GM21367 (cell line): ENCODE data around the gene PPP1R14D.

Experiments
- ATAC-seq: cut with Tn5 transposase; IDR thresholded peaks from one replicate; pipeline ENCODE4 v1.9.1; 2021; ENCODE audit not compliant: unreplicated experiment

Gene PPP1R14D

GRCh38 chr15:40853241-40853890, 24.9 kb upstream of the PPP1R14D start:
- no peak for ATAC-seq

DNA sequence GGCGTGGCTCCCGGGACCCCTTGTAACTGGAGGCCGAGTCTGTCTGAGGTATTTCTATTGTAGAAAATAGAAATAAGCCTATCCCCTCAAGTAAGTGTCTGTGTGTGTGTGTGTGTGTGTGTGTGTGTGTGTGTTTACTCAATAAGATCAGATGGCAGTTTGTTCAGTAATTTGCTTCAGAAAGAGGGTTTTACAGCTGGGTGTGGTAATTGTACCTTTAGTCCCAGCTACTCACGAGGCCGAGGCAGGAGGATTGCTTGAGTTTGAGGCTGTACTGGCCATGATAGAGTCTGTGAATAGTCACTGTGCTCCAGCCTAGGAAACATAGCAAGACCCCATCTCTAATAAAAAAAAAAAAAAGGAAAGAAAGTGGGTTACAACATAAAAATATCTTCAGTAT, 24.0 kb upstream of the PPP1R14D start:
- ATAC-seq: no peak

- no peak for ATAC-seq
These were observed 22.1 kb upstream of the PPP1R14D start for GRCh38 chr15:40850576-40851112.

DNA sequence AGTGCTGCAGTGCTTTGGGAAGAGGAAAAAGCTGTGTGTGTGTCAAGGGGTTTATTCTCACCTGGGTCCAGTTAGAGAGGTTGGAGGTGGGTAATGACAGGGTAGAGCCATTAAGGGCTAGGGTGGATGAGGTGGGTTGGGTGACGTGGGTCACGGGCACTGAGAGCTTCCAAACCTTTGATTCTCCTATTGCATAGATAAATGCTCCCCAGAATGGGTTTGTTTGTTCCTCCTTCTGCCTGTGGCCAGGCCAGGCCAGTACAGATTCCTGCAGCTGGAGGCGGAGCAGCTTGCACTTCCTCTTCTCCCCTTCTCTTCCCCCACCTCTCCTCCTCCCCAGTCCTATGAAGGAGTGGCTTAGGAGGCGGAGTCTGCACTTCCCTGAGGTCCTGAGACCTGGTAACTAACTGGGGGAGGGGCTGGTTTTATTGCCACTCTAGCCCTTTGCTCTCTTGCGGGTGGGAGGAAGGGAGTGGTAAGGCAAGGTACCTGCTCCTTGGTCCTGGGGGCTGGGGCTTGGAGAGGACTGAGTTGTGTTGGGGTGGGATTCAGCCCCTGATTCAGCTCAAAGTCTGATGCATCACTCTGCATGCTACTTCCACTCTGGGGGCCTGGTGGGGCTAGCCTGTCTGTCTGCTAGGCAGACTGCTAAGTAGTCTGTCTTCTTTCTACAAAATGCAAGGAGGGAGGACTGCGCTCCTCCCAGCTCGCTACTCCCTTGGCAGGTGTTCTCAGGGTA, 18.9 kb upstream of the PPP1R14D start:
- ATAC-seq: peak; percentile 58

DNA sequence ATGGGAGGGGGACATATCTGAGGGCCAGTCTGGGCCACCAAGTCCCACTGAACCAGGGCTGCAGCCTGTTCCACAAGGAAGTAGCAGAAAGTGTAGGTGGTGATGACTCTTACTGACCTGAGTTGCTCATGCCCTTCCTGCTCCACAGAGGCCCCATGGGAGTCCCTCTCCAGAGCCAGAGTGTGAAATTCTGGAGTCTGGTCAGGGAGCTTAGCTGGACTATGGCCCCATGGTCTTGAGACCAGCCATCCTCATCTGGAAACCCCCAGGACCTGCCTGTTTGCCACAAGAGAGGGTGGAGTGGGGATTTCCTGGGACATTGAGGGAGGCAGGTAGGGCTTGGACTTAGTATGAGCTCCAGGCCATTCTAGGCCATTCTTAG, 18.3 kb upstream of the PPP1R14D start:
- no peak for ATAC-seq

DNA sequence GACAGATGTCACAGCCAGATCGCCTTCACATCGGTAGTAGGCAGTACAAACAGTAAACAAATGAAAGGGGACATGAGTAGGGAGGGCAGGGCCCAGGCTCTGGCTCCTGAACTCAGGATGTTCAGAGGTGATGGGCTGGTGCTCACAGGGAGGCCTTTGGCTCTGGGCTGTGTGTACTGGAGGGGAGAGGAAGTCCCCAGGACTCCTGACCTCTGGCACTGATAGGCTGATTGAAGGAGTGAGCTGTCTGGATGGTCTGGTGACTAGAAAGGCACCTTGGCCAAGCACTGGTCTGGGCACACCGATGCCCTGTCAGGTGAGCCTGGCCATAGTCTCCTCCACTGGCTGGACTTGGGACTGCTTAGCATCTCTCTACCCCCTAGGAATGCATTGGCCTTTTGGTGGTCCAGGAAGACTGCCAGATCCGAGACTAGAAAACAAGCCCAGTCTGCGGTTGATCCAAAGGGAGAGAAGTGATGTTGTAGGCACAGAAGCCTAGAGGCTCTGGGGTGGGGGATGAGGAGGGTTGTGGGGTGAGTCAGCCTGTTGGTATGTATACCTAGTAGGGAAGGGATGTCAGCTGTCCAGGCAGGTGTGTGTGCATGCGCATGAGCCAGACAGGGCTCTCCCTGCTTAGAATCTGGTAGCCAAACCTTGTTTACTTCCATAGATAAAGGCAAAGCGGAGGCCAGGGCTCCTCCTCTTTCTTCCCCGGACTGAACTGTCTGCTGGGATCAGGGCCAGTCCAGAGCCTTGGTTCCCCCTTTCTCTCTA, 17.2 kb upstream of the PPP1R14D start:
- no peak for ATAC-seq

GRCh38 chr15:40845036-40845435, 16.5 kb upstream of the PPP1R14D start:
- no peak for ATAC-seq

DNA sequence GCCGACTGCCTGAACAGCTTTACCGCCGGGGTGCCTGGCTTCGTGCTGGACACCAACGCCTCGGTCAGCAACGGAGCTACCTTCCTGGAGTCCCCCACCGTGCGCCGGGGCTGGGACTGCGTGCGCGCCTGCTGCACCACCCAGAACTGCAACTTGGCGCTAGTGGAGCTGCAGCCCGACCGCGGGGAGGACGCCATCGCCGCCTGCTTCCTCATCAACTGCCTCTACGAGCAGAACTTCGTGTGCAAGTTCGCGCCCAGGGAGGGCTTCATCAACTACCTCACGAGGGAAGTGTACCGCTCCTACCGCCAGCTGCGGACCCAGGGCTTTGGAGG, 16.2 kb upstream of the PPP1R14D start:
- no peak for ATAC-seq

GRCh38 chr15:40843885-40844695, 15.6 kb upstream of the PPP1R14D start, which contains the start of gene SPINT1:
Gene SPINT1 (plus strand): TSS chr15:40844048. CDS start chr15:40844555, 507 bp downstream.
- no peak for ATAC-seq

- no peak for ATAC-seq
These were observed 14.9 kb upstream of the PPP1R14D start for GRCh38 chr15:40843261-40843884.

DNA sequence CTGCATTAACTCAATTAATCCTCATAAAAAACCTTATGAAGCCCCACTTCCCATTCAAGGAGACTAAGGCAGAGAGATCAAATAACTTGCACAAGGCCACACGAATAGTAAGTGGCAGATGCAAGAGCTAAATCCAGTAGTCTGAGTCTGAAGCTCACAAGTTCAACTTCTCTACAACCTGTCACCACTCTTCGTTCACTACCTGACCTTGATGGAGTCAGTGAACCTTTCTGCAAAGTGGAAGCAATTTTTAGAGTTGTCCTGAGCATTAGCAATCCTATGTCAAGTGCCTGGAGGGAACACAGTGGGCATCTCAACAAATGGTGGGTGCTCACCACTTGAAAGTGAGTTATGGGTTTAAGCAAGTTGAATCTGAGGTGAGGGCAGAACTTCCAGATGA, 13.2 kb upstream of the PPP1R14D start:
- ATAC-seq: no peak

DNA sequence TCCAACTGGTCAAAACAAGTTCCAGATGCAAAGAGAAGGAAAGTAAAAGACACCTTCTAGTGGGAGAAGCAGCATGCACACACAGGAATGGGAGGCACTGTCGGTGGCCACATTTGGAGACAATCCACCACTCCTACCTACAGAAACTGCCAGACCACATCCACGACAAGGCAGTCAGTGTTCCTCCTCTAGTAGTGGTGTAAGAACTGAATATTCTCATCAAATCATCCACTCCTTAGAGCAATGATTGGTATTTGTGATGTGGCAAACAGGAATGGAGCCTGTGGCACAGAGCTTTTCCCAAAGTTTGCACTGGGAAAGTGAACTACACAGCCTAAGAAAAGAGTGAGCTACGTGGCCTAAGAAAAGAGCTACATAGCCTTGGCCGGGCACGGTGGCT, 10.2 kb upstream of the PPP1R14D start:
- no peak for ATAC-seq

DNA sequence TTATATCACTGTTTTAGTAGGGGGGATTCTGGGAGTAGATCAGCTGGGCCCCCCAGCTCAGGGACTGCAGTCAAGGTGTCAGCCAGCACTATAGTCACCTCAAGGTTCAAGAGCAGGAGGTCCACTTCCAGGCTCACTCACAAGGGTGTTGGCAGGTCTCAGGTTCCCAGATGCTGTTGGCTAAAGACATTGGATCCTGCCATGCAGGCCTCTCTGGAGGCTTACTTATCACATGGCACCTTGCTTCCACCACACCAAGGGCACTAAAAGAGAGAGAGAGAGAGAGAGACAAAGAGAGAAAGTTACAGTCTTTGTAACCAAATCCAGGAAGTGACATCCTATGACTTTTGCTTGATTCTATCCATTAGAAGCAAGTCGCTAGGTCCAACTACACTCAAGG, 7.5 kb upstream of the PPP1R14D start:
- ATAC-seq: no peak

DNA sequence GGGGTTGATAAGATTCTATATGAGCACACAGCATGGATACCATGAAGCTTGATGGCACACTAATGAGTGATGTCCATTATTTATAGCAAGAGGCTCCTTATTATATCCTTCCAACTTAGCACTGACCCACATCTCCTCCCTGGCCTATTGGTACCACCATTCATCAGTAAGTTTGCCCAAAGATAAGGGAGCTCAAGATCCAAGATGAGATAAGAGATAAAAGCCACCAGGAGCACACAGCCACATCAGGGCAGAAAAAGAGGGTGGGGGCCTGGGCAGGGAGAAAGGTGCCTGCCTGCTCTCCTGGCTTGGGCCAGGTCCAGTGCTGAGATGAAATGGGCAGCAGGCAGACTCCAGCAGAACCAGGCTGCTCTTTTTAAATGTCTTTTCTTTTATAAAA, 4.4 kb upstream of the PPP1R14D start:
- no peak for ATAC-seq

DNA sequence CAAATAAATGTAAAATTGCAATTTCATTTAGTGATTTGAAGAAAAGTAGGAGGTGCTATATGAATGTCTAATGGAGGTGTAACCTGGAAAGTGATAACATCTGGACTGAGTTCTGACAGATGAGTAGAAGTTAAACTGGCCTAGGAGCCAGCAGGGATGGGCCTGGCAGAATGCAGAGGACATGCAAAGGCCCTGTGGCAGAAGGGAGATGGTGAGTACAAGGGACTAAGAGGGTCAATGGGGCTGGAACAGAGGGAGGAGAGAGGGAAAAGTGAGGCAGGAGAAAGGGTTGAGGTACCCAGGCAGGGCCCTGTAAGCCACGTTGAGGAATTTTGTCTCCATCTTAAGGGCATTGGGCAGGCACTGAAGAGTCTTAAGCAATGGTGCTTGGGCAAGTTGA, 3.4 kb upstream of the PPP1R14D start:
- ATAC-seq: no peak

GRCh38 chr15:40830884-40831283, 2.4 kb upstream of the PPP1R14D start:
- ATAC-seq: no peak

- ATAC-seq: no peak
These were observed 607 bp upstream of the PPP1R14D start for GRCh38 chr15:40829115-40829514.

GRCh38 chr15:40826423-40827075, 2.0 kb downstream of the PPP1R14D start:
- ATAC-seq: no peak

DNA sequence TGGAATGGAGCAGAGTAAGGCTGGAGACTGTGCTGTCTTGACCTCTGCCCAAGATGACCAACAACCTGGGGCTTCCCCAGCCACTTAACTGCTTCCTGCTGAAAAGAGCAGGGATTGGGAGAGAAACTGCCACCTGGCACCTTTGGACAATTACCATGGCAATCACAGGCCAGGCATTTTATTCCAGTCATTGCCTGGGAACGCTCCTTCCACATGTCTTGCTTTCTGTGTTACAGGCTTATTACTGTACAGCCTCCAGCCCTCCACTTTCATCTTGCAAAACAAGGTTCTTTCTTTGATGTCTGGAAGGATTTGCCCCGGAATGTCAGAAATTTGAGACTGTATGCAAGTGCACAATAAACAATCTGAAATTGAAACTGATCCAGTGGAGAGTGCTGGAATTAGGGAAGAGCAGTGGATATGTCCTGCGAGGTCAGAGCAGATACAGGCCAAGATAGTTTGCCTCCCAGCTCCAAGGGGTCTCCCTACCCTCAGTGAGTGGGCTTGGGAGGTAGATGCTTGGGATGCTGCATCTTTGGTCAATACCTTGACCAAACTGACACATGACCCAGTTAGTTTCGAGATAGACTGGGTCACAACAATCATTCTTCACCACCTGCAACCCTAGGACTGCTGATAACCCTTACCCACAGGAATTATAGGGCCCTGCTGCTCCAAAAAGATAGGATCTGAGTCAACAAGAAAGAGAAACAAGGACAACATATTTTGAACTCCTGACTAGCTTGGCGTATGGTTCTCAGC, 2.7 kb downstream of the PPP1R14D start:
- ATAC-seq: no peak
